Cardiac muscle cell (in vitro differentiated cells and primary cell): ENCODE measurements around the gene RANBP1. TPM values are rescaled to one million over a fixed set of nuclear protein-coding genes. Genes with fewer than 3 reads are reported as not detected.
"Not testable (repeated sequence)": the region's sequence is repeated elsewhere in the genome, so short reads cannot be mapped to it uniquely, and the experiment has no call there.

Source experiments
- DNase-seq, 2 donors: peaks; one replicate each; pipeline versions ENCODE4 v3.0.0 to v3.0.0-alpha.2; 2010 to 2017; ENCODE audit warnings: low read depth in 1 of 2, low spot score in 1 of 2
- H3K27ac ChIP-seq: fragments of 200-600 bp; sonication (generic); 2 replicates; pipeline ENCODE4 v1.5.1; 2016
- H3K27me3 ChIP-seq: fragments of 200-600 bp; sonication (generic); 2 replicates; pipeline ENCODE4 v1.6.0; 2016; ENCODE audit warnings: control low read depth
- H3K36me3 ChIP-seq: fragments of 200-600 bp; sonication (generic); 2 replicates; pipeline ENCODE4 v1.5.1; 2016; ENCODE audit warnings: control low read depth
- H3K4me1 ChIP-seq: fragments of 200-600 bp; sonication (generic); 2 replicates; pipeline ENCODE4 v1.8.1; 2017; ENCODE audit warnings: low read depth, mild to moderate bottlenecking, mixed run types
- H3K4me3 ChIP-seq: fragments of 200-600 bp; sonication (generic); 2 replicates; pipeline ENCODE4 v1.5.1; 2016; ENCODE audit warnings: mild to moderate bottlenecking
- H3K9me3 ChIP-seq: fragments of 200-600 bp; sonication (generic); 2 replicates; pipeline ENCODE4 v1.5.1; 2017; ENCODE audit warnings: low read depth, mild to moderate bottlenecking, control low read depth
- polyA plus RNA-seq: library from polyadenylated mRNA; unstranded; fragments of >200 nt; fragmentation: Nextera tagmentation; extraction: Ambion mirVana; gene quantifications from 2 replicates; pipeline ENCODE4 v1.2.1, GENCODE V29; 2016
- total RNA-seq: library from RNA; depleted of rRNA; stranded (reverse); fragments of >200 nt; gene quantifications from 2 replicates; pipeline ENCODE4 v1.2.3, GENCODE V29; 2016
- TF ChIP-seq, protein P1 (sequence below): IDR thresholded peaks from 2 replicates; pipeline ENCODE4 v1.5.1; 2012; ENCODE audit warnings: low read depth, mild to moderate bottlenecking, low read length

The RANBP1 gene
- total and polyA plus RNA-seq, 2 experiments from 2014 or later, result 252 to 271 TPM

DNA sequence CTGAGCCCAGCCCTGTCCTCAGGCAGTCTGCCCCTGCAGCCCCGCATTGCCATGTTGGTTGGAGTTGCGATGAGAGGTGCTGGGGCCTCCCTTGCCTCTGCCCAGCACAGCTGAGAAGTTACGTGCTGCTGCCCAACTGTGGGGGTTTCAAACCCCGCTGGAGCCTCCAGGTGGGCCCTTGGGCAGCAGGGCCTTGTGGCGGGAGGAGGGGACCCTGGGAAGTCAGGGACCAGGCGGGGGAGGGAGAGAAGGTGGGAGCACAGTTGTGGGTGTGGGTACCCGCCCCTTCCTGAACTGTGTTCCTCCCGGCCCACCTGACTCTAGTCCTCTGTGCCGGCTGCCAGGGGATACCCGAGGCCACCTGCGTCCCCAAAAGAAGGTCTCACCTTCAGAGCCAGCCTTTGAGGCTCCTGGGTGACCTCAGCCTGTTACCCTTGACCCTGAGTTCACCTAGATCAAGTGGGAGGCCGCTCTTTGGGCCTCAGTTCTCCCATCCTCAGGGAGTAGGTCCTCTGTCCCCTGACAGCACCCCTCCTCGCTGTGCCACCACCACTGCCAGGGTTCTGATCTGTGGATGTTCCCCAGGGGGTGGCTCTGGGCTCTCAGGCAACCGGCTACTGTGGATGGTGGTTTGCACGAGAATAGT, 42.6 kb downstream of the RANBP1 start:
- Histone ChIP-seq H3K9me3 (no peaks in the 10 kb centered on the region), H3K27me3 (no peaks in the 10 kb centered on the region), H3K4me3 (no peak overlapping the region), H3K27ac (no peak overlapping the region), H3K36me3 (no peaks in the 10 kb centered on the region), H3K4me1 (peaks cover 8% of the 10 kb centered on the region)
- DNase-seq, result no peak
- TF ChIP-seq, protein P1, sequence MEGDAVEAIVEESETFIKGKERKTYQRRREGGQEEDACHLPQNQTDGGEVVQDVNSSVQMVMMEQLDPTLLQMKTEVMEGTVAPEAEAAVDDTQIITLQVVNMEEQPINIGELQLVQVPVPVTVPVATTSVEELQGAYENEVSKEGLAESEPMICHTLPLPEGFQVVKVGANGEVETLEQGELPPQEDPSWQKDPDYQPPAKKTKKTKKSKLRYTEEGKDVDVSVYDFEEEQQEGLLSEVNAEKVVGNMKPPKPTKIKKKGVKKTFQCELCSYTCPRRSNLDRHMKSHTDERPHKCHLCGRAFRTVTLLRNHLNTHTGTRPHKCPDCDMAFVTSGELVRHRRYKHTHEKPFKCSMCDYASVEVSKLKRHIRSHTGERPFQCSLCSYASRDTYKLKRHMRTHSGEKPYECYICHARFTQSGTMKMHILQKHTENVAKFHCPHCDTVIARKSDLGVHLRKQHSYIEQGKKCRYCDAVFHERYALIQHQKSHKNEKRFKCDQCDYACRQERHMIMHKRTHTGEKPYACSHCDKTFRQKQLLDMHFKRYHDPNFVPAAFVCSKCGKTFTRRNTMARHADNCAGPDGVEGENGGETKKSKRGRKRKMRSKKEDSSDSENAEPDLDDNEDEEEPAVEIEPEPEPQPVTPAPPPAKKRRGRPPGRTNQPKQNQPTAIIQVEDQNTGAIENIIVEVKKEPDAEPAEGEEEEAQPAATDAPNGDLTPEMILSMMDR, result no peak

DNA sequence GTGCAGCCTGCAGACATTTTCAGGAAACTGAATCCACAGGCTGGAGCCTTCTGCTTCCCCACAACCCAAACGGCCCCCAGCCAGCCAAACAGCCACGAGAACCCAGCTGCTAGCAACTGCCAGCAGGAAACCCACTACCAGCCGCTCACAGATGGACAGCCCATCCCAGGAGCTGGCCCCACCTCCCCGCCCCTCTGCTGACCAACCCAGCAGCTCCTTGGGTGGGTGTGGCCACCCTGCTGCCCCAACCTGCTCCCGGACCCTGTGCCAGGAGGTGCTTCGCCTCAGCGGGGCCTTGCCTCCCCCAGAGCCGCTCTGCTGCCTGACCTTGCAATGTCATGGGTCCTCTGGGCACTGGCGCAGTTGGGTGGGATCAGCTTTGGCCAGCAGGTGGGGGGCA, 43.2 kb downstream of the RANBP1 start:
- TF ChIP-seq, protein P1, result no peak
- Histone ChIP-seq H3K4me3 (no peak overlapping the region), H3K27ac (no peak overlapping the region), H3K9me3 (no peaks in the 10 kb centered on the region), H3K27me3 (no peaks in the 10 kb centered on the region), H3K4me1 (peaks cover 4% of the 10 kb centered on the region), H3K36me3 (no peaks in the 10 kb centered on the region)
- peak in 1 of 2 donors; percentile 42 for DNase-seq

DNA sequence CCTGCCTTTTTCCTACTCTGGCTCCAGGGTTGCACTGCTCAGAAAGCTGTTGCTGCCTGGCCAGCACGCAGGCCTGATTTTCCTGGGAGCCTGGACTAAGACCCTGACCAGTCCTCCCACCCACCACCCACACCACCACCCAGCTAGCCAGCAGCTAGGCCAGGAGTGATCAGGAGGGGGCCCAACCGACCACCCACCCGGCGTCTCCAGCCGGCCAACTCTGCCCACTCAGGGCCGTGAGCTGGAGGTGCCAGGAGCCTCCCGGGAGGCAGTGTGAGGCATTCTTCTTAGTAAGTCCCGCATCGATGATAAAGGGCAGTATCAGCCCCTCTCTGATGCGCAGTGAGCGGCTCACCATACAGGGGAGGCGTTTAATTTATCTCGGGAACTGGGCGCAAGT, 43.6 kb downstream of the RANBP1 start:
- not testable (repeated sequence) for H3K4me3 ChIP-seq, DNase-seq, H3K27me3 ChIP-seq, H3K27ac ChIP-seq, H3K9me3 ChIP-seq, H3K4me1 ChIP-seq, H3K36me3 ChIP-seq

DNA sequence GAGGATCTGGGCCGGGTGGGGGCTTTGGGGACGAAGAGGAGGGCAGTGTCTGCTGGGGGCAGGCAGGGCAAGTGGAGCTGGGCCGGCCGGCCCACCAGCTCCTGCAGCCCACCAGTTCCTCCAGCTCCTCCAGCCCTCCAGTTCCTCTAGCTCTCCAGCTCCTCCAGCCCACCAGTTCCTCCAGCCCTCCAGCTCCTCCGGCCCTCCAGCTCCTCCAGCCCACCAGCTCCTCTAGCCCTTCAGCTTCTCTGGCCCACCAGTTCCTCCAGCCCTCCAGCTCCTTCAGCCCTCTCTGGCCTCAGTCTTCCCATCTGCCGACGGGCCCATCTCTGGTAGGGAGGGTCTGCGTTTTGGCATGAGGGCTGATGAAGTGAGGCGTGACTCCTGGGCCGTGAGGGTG, 44.1 kb downstream of the RANBP1 start:
- no peak overlapping the region for H3K4me3 ChIP-seq
- no peaks in the 10 kb centered on the region for H3K9me3 ChIP-seq
- H3K27me3 ChIP-seq, result no peaks in the 10 kb centered on the region
- no peaks in the 10 kb centered on the region for H3K4me1 ChIP-seq
- no peaks in the 10 kb centered on the region for H3K36me3 ChIP-seq
- TF ChIP-seq, protein P1, result no peak
- no peak overlapping the region for H3K27ac ChIP-seq
- no peak for DNase-seq

DNA sequence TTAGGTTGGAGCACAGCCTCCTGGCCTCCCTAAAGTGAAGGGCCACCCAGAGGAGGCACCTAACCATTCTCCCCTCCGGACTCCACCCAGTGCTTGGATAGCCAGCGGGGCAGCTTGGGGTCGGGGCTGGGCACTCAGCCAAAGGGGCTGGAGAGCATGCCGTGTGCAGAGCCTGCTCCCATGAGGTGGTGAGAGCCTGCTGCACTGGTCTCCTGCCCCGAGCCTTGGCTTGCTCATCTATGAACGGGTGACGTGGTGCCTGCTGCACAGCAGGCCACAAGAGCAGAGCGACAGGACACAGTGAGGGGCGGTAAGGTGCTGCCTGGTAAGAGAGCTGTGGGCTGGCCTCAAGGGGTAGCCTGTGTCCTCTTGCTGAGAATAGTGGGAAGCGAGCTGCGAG, 49.0 kb downstream of the RANBP1 start:
- no peaks in the 10 kb centered on the region for H3K36me3 ChIP-seq
- TF ChIP-seq, protein P1, result no peak
- no peaks in the 10 kb centered on the region for H3K4me1 ChIP-seq
- no peaks in the 10 kb centered on the region for H3K27me3 ChIP-seq
- H3K4me3 ChIP-seq, result no peak overlapping the region
- H3K9me3 ChIP-seq, result no peaks in the 10 kb centered on the region
- DNase-seq, result no peak
- H3K27ac ChIP-seq, result no peak overlapping the region

DNA sequence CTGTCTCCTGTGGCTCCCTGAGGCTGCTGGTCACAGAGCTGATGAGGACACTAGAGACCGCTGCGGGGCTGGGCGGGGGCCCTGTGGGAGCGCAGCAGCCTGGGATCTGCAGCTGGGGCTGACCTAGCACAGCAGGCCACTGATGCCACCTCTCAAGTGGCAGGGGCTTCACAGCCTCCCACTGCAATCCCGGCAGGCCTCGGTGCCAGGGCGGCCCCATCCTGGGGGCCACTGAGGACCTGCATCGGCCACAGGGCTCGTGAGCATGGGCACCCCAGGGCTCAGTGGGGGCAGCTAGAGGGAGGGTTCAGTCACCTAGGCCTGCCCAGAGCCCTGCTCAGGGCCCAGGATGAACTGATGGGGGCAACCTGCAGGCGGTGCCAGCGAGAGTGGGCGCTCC, 49.5 kb downstream of the RANBP1 start:
- H3K27ac ChIP-seq, result no peak overlapping the region
- no peak overlapping the region for H3K4me3 ChIP-seq
- H3K9me3 ChIP-seq, result no peaks in the 10 kb centered on the region
- H3K36me3 ChIP-seq, result no peaks in the 10 kb centered on the region
- no peaks in the 10 kb centered on the region for H3K27me3 ChIP-seq
- no peaks in the 10 kb centered on the region for H3K4me1 ChIP-seq
- no peak for DNase-seq
- TF ChIP-seq, protein P1, result no peak
